GM21737 (cell line): ENCODE measurements around the gene TP53I13.
"Not testable (repeated sequence)": the region's sequence is repeated elsewhere in the genome, so short reads cannot be mapped to it uniquely, and the experiment has no call there.

Source experiments
- ATAC-seq: cut with Tn5 transposase; IDR thresholded peaks from one replicate; pipeline ENCODE4 v1.9.1; 2021; ENCODE audit warnings: mild to moderate bottlenecking, moderate library complexity; ENCODE audit not compliant: unreplicated experiment

The TP53I13 gene

GRCh38 chr17:29568331-29569244, at the start of gene TP53I13:
TP53I13 (plus strand) TSS chr17:29568701; CDS start chr17:29568759, 58 bp downstream.
- peak; percentile 39 for ATAC-seq

GRCh38 chr17:29524692-29525091, 43.8 kb upstream of the TP53I13 start:
- no peak for ATAC-seq

- ATAC-seq: no peak
Observed at GRCh38 chr17:29526322-29526721, 42.2 kb upstream of the TP53I13 start.

GRCh38 chr17:29533976-29534375, 34.5 kb upstream of the TP53I13 start:
- no peak for ATAC-seq

GRCh38 chr17:29544066-29544465, 24.4 kb upstream of the TP53I13 start:
- ATAC-seq: no peak

- ATAC-seq: no peak
Observed at GRCh38 chr17:29546085-29546484, 22.4 kb upstream of the TP53I13 start.

GRCh38 chr17:29546830-29547229, 21.7 kb upstream of the TP53I13 start:
- no peak for ATAC-seq

- no peak for ATAC-seq
Observed at GRCh38 chr17:29549177-29549923, 19.2 kb upstream of the TP53I13 start.

- no peak for ATAC-seq
Observed at GRCh38 chr17:29555840-29556239, 12.7 kb upstream of the TP53I13 start.

GRCh38 chr17:29557085-29557738, 11.3 kb upstream of the TP53I13 start:
- no peak for ATAC-seq

GRCh38 chr17:29557739-29558116, 10.8 kb upstream of the TP53I13 start:
- ATAC-seq: no peak

- not testable (repeated sequence) for ATAC-seq
Observed at GRCh38 chr17:29558139-29558538, 10.4 kb upstream of the TP53I13 start.

GRCh38 chr17:29559640-29560039, 8.9 kb upstream of the TP53I13 start:
- no peak for ATAC-seq

- ATAC-seq: no peak
Observed at GRCh38 chr17:29560316-29560715, 8.2 kb upstream of the TP53I13 start.

GRCh38 chr17:29561554-29562517, 6.7 kb upstream of the TP53I13 start:
- ATAC-seq: no peak

GRCh38 chr17:29562615-29563014, 5.9 kb upstream of the TP53I13 start:
- no peak for ATAC-seq

GRCh38 chr17:29563816-29564215, 4.7 kb upstream of the TP53I13 start:
- no peak for ATAC-seq

- peak; percentile 9 for ATAC-seq
Observed at GRCh38 chr17:29565643-29566472, 2.6 kb upstream of the TP53I13 start.
